H9 (cell line): ENCODE results near the gene CCNY. TPM values are rescaled to one million over a fixed set of nuclear protein-coding genes. Genes with fewer than 3 reads are reported as not detected.

Experiments used
- DNase-seq: peaks from one replicate; pipeline ENCODE4 v3.0.0-alpha.2; 2017
- H2AFZ ChIP-seq: one replicate; pipeline ENCODE4 v1.6.1; 2013; ENCODE audit warnings: mild to moderate bottlenecking, low read length, control low read depth, moderate library complexity
- H2AK5ac ChIP-seq: 2 replicates; pipeline ENCODE4 v1.6.1; 2013; ENCODE audit warnings: low read length, control low read depth, mixed read lengths; ENCODE audit not compliant: insufficient read length
- H2BK120ac ChIP-seq: one replicate; pipeline ENCODE4 v1.6.1; 2013; ENCODE audit warnings: low read depth, mild to moderate bottlenecking, low read length, control low read depth, inconsistent platforms; ENCODE audit not compliant: poor library complexity, severe bottlenecking
- H2BK12ac ChIP-seq: 2 replicates; pipeline ENCODE4 v1.6.1; 2013; ENCODE audit warnings: low read length, control low read depth, mixed read lengths, low read depth; ENCODE audit not compliant: insufficient read length
- H2BK15ac ChIP-seq: 2 replicates; pipeline ENCODE4 v1.6.1; 2013; ENCODE audit warnings: low read depth, low read length, control low read depth
- H2BK20ac ChIP-seq: one replicate; pipeline ENCODE4 v1.6.1; 2013; ENCODE audit warnings: low read depth, mild to moderate bottlenecking, low read length, control low read depth, inconsistent platforms; ENCODE audit not compliant: poor library complexity, severe bottlenecking
- H2BK5ac ChIP-seq: 2 replicates; pipeline ENCODE4 v1.6.1; 2013; ENCODE audit warnings: low read length, control low read depth, mixed read lengths; ENCODE audit not compliant: insufficient read length
- H3K14ac ChIP-seq: 2 replicates; pipeline ENCODE4 v1.6.1; 2013; ENCODE audit warnings: low read length, control low read depth; ENCODE audit not compliant: insufficient read depth
- H3K18ac ChIP-seq: 2 replicates; pipeline ENCODE4 v1.6.1; 2013; ENCODE audit warnings: low read depth, mild to moderate bottlenecking, mixed read lengths, low read length, control low read depth; ENCODE audit not compliant: insufficient read length
- H3K23ac ChIP-seq: 2 replicates; pipeline ENCODE4 v1.6.1; 2013; ENCODE audit warnings: low read length, control low read depth, mixed read lengths, low read depth; ENCODE audit not compliant: insufficient read length
- H3K23me2 ChIP-seq: 2 replicates; pipeline ENCODE4 v1.6.1; 2013; ENCODE audit warnings: low read depth, mild to moderate bottlenecking, mixed read lengths, low read length, control low read depth; ENCODE audit not compliant: insufficient read length, poor library complexity, severe bottlenecking
- H3K27ac ChIP-seq: 2 replicates; pipeline ENCODE4 v1.5.1; 2013; ENCODE audit warnings: low read length, control low read depth, mixed read lengths, low read depth; ENCODE audit not compliant: insufficient read length
- H3K27me3 ChIP-seq: 2 replicates; pipeline ENCODE4 v1.6.1; 2013; ENCODE audit warnings: low read length, control low read depth, inconsistent platforms; ENCODE audit not compliant: insufficient read depth
- H3K4ac ChIP-seq: 2 replicates; pipeline ENCODE4 v1.6.1; 2013; ENCODE audit warnings: low read depth, mild to moderate bottlenecking, control low read depth, inconsistent platforms, low read length, moderate library complexity
- H3K4me1 ChIP-seq: 2 replicates; pipeline ENCODE4 v1.6.1; 2013; ENCODE audit warnings: low read length, control low read depth, inconsistent platforms; ENCODE audit not compliant: insufficient read depth
- H3K4me2 ChIP-seq: 2 replicates; pipeline ENCODE4 v1.6.1; 2013; ENCODE audit warnings: low read length, control low read depth, mixed read lengths; ENCODE audit not compliant: insufficient read length, insufficient read depth
- H3K56ac ChIP-seq: 2 replicates; pipeline ENCODE4 v1.6.1; 2013; ENCODE audit warnings: low read depth, mild to moderate bottlenecking, mixed read lengths, low read length, control low read depth; ENCODE audit not compliant: insufficient read length
- H3K79me1 ChIP-seq: 2 replicates; pipeline ENCODE4 v1.6.1; 2013; ENCODE audit warnings: low read depth, mild to moderate bottlenecking, moderate library complexity, low read length, control low read depth, inconsistent platforms; ENCODE audit not compliant: insufficient read depth, poor library complexity, severe bottlenecking
- H3K79me2 ChIP-seq: 2 replicates; pipeline ENCODE4 v1.6.1; 2013; ENCODE audit warnings: low read length, control low read depth, inconsistent platforms; ENCODE audit not compliant: insufficient read depth
- H3K9ac ChIP-seq: 2 replicates; pipeline ENCODE4 v1.6.1; 2013; ENCODE audit warnings: low read length, control low read depth, mixed read lengths; ENCODE audit not compliant: insufficient read length; ENCODE audit errors: extremely low read depth
- H3K9me3 ChIP-seq: one replicate; pipeline ENCODE4 v1.6.1; 2013; ENCODE audit warnings: low read depth, low read length, inconsistent platforms; ENCODE audit not compliant: control insufficient read depth
- H3T11ph ChIP-seq: one replicate; pipeline ENCODE4 v1.6.1; 2013; ENCODE audit warnings: mild to moderate bottlenecking, low read length, control low read depth, inconsistent platforms
- H4K20me1 ChIP-seq: one replicate; pipeline ENCODE4 v1.6.1; 2013; ENCODE audit not compliant: control insufficient read depth, insufficient read length, insufficient read depth
- H4K5ac ChIP-seq: 2 replicates; pipeline ENCODE4 v1.6.1; 2013; ENCODE audit warnings: low read depth, mild to moderate bottlenecking, mixed read lengths, low read length, control low read depth; ENCODE audit not compliant: insufficient read length
- H4K8ac ChIP-seq: replicated peaks from 2 replicates; pipeline ENCODE4 v1.6.1; 2013; ENCODE audit warnings: low read length, control low read depth, mixed read lengths, low read depth; ENCODE audit not compliant: insufficient read length
- H4K91ac ChIP-seq: 2 replicates; pipeline ENCODE4 v1.6.1; 2013; ENCODE audit warnings: low read depth, mild to moderate bottlenecking, moderate library complexity, mixed read lengths, low read length, control low read depth; ENCODE audit not compliant: insufficient read length
- H3K27ac Mint-ChIP-seq, 3 experiments: 2 replicates in 2 of 3; 3 replicates in 1 of 3; pipeline ENCODE4 v1.8.0; 2020 to 2021; ENCODE audit warnings: mixed read lengths in 3 of 3, mild to moderate bottlenecking in 1 of 3, moderate library complexity in 1 of 3
- H3K27me3 Mint-ChIP-seq: 2 replicates; pipeline ENCODE4 v1.8.0; 2021; ENCODE audit warnings: low read depth, mild to moderate bottlenecking, moderate library complexity, mixed read lengths
- H3K36me3 Mint-ChIP-seq, 3 experiments: 2 replicates in 2 of 3; 3 replicates in 1 of 3; pipeline ENCODE4 v1.8.0; 2020 to 2021; ENCODE audit warnings: low read depth in 3 of 3, mixed read lengths in 3 of 3; ENCODE audit not compliant: insufficient read depth in 1 of 3
- H3K4me1 Mint-ChIP-seq, 2 experiments: 2 replicates each; pipeline ENCODE4 v1.8.0; 2020; ENCODE audit warnings: mixed read lengths in 2 of 2
- H3K4me3 Mint-ChIP-seq, 2 experiments: 2 replicates in 1 of 2; 3 replicates in 1 of 2; pipeline ENCODE4 v1.8.0; 2020 to 2021; ENCODE audit warnings: mild to moderate bottlenecking in 2 of 2, mixed read lengths in 2 of 2, moderate library complexity in 1 of 2
- H3K9me3 Mint-ChIP-seq, 2 experiments: 2 replicates in 1 of 2; 3 replicates in 1 of 2; pipeline ENCODE4 v1.8.0; 2020; ENCODE audit warnings: mild to moderate bottlenecking in 2 of 2, mixed read lengths in 2 of 2, moderate library complexity in 1 of 2
- WGBS: extraction: QIAGEN DNeasy Blood & Tissue Kit; methylation state at CpG from one replicate; pipeline ENCODE4 v1.1.7; 2013; ENCODE audit warnings: missing lambda C conversion rate, low lambda C conversion rate, mixed read lengths; ENCODE audit not compliant: insufficient read length; ENCODE audit errors: extremely low coverage; 5-methylcytosine and 5-hydroxymethylcytosine counted together
- total RNA-seq: library from RNA; stranded (reverse); gene quantifications from 2 replicates; pipeline ENCODE4 v1.2.1, GENCODE V29; 2021
- TF ChIP-seq, protein P1 (sequence below): fragments of 200-600 bp; sonication (generic); conservative IDR thresholded peaks from 3 replicates; pipeline ENCODE4 v1.8.0; 2021; ENCODE audit warnings: antibody characterized with exemption, mild to moderate bottlenecking

CCNY gene
- total RNA-seq, 1 experiment from 2014 or later: 62.1 TPM

DNA sequence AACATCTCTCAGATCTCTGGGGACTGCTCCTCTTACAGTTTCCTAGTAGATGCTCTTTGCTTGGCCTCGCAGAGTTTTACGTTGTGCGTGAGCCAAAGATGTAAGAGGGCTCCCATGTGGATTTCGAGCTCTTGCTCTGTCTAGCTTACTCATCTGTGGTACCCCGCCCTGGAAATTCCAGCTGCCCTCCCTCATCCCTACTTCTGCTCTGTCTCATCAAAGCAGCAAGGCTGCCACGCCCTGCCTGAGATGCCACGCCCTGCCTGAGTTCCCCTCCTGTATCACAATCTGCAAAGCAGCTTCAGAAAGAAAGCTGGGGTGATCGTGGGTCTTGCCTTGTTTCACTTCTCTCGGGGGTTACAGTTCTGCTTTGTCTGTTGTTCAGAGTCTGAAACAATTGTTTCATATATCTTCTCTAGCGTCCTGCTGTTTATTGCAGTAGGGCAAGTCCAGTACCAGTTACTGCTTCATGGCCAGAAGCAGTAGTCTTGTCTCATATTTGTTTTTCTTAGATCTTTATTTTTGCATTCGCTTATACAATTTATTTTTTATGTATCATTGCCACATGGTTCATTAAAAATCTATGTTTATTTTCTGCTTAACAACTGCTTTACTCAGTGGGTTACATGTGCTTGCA, 36.1 kb upstream of the CCNY start:
- Histone ChIP-seq H3K18ac (no peak overlapping the region), H2BK120ac (no peak overlapping the region), H3K27me3 (no peaks in the 10 kb centered on the region), H4K91ac (no peak overlapping the region), H3K4ac (no peak overlapping the region), H2AK5ac (no peak overlapping the region), H2BK20ac (no peak overlapping the region), H2BK12ac (no peak overlapping the region), H2AFZ (no peak overlapping the region), H2BK15ac (no peak overlapping the region), H3K23me2 (no peaks in the 10 kb centered on the region), H3K79me1 (no peaks in the 10 kb centered on the region), H3K14ac (no peak overlapping the region), H3K56ac (no peak overlapping the region), H2BK5ac (no peak overlapping the region), H3K4me2 (no peak overlapping the region), H3K23ac (no peak overlapping the region), H3K4me1 (no peaks in the 10 kb centered on the region), H4K20me1 (no peaks in the 10 kb centered on the region), H3K79me2 (no peaks in the 10 kb centered on the region), H3K9ac (no peak overlapping the region), H4K8ac (no peak overlapping the region), H3K9me3 (no peaks in the 10 kb centered on the region), H3T11ph (no peak overlapping the region), H3K27ac (no peak overlapping the region), H4K5ac (no peak overlapping the region)
- WGBS: no CpG with 5 or more reads among the region's 11 CpGs
- H3K4me3 Mint-ChIP-seq: no peak overlapping the region
- H3K27me3 Mint-ChIP-seq: peaks cover 5% of the 10 kb centered on the region
- DNase-seq: no peak
- H3K36me3 Mint-ChIP-seq: no peaks in the 10 kb centered on the region
- TF ChIP-seq, protein P1, sequence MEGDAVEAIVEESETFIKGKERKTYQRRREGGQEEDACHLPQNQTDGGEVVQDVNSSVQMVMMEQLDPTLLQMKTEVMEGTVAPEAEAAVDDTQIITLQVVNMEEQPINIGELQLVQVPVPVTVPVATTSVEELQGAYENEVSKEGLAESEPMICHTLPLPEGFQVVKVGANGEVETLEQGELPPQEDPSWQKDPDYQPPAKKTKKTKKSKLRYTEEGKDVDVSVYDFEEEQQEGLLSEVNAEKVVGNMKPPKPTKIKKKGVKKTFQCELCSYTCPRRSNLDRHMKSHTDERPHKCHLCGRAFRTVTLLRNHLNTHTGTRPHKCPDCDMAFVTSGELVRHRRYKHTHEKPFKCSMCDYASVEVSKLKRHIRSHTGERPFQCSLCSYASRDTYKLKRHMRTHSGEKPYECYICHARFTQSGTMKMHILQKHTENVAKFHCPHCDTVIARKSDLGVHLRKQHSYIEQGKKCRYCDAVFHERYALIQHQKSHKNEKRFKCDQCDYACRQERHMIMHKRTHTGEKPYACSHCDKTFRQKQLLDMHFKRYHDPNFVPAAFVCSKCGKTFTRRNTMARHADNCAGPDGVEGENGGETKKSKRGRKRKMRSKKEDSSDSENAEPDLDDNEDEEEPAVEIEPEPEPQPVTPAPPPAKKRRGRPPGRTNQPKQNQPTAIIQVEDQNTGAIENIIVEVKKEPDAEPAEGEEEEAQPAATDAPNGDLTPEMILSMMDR: no peak
- no peak overlapping the region; a peak in 1 of 7 replicates for H3K27ac Mint-ChIP-seq
- H3K9me3 Mint-ChIP-seq: peaks cover 0 to 2% of the 10 kb centered on the region in 2 experiments; a peak in 2 of 5 replicates
- no peaks in the 10 kb centered on the region for H3K4me1 Mint-ChIP-seq
